ENCODE data around the gene DAPK2. TPM values are rescaled to one million over a fixed set of nuclear protein-coding genes. Genes with fewer than 3 reads are reported as not detected.
"Not testable (repeated sequence)": the region's sequence is repeated elsewhere in the genome, so short reads cannot be mapped to it uniquely, and the experiment has no call there.

Gene DAPK2
- 7.2 and 13.5 TPM in 2 replicates for total RNA-seq

- DNase-seq (ENCODE audit: low read depth in 2 of 2): peak; percentile 67 to 75
These were observed at the start of gene DAPK2 for GRCh38 chr15:64046421-64047153. Gene DAPK2, minus strand, starts transcription at chr15:64046485. Its CDS starts 6,224 bp downstream, at chr15:64040261.

- DNase-seq (ENCODE audit: low read depth in 2 of 2): no peak
These were observed 49.1 kb upstream of the DAPK2 start for GRCh38 chr15:64095431-64095794.

- DNase-seq (ENCODE audit: low read depth in 2 of 2): peak; percentile 97 to 99
These were observed 47.5 kb upstream of the DAPK2 start, which contains the start of gene CIAO2A for GRCh38 chr15:64093627-64094417. Gene CIAO2A, minus strand, starts transcription at chr15:64093838. Its CDS starts 70 bp downstream, at chr15:64093768.

GRCh38 chr15:64092864-64093626, 46.8 kb upstream of the DAPK2 start:
- DNase-seq (ENCODE audit: low read depth in 2 of 2): peak; percentile 27 to 51

- DNase-seq (ENCODE audit: low read depth in 2 of 2): no peak
These were observed 46.0 kb upstream of the DAPK2 start for GRCh38 chr15:64092075-64092820.

GRCh38 chr15:64090527-64090926, 44.2 kb upstream of the DAPK2 start:
- no peak for DNase-seq (ENCODE audit: low read depth in 2 of 2)

- DNase-seq (ENCODE audit: low read depth in 2 of 2): no peak
These were observed 43.4 kb upstream of the DAPK2 start for GRCh38 chr15:64089543-64090280.

GRCh38 chr15:64082757-64083156, 36.5 kb upstream of the DAPK2 start:
- no peak for DNase-seq (ENCODE audit: low read depth in 2 of 2)

- peak in 1 of 2 donors; percentile 25 for DNase-seq (ENCODE audit: low read depth in 2 of 2)
These were observed 27.2 kb upstream of the DAPK2 start for GRCh38 chr15:64073496-64073895.

- DNase-seq (ENCODE audit: low read depth in 2 of 2): peak; percentile 52 to 76
These were observed 26.5 kb upstream of the DAPK2 start for GRCh38 chr15:64072812-64073211.

GRCh38 chr15:64071931-64072765, 25.9 kb upstream of the DAPK2 start:
- DNase-seq (ENCODE audit: low read depth in 2 of 2): no peak

- peak; percentile 55 to 92 for DNase-seq (ENCODE audit: low read depth in 2 of 2)
These were observed 24.9 kb upstream of the DAPK2 start for GRCh38 chr15:64070965-64071851.

- no peak for DNase-seq (ENCODE audit: low read depth in 2 of 2)
These were observed 23.8 kb upstream of the DAPK2 start for GRCh38 chr15:64070106-64070505.

GRCh38 chr15:64068133-64068532, 21.8 kb upstream of the DAPK2 start:
- no peak for DNase-seq (ENCODE audit: low read depth in 2 of 2)

- DNase-seq (ENCODE audit: low read depth in 2 of 2): peak; percentile 60 to 67
These were observed 21.3 kb upstream of the DAPK2 start for GRCh38 chr15:64067564-64068030.

- no peak for DNase-seq (ENCODE audit: low read depth in 2 of 2)
These were observed 20.2 kb upstream of the DAPK2 start for GRCh38 chr15:64066451-64066850.

GRCh38 chr15:64060716-64061115, 14.4 kb upstream of the DAPK2 start:
- no peak for DNase-seq (ENCODE audit: low read depth in 2 of 2)

GRCh38 chr15:64059104-64059503, 12.8 kb upstream of the DAPK2 start:
- DNase-seq (ENCODE audit: low read depth in 2 of 2): not testable (repeated sequence)
